CD4-positive, alpha-beta T cell treated with Interferon alpha-2 for 1 hour (primary cell): ENCODE data around the gene SAMM50.
"Not testable (repeated sequence)": the region's sequence is repeated elsewhere in the genome, so short reads cannot be mapped to it uniquely, and the experiment has no call there.

Source experiments
- DNase-seq, 2 donors: peaks; one replicate each; pipeline ENCODE4 v3.0.0-alpha.2; 2020 to 2022

Gene SAMM50

DNA sequence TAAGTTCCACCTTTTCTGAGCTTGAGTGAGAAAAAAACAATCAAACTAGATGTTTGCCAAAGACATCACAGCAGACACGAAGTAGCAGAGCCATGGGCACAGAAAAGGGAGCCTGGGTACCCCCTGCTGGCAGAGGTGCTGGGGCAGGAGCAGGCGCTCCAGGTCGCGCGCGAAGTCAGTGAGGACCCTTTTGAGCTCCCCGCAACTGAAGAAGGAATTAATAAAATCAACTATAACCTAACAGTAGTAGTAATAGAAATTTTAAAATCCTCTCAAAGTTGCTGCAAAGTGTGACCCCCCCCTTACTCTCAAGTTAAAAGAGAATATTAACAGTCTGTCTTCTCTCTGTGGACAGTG, 48.8 kb downstream of the SAMM50 start:
- DNase-seq: no peak

DNA sequence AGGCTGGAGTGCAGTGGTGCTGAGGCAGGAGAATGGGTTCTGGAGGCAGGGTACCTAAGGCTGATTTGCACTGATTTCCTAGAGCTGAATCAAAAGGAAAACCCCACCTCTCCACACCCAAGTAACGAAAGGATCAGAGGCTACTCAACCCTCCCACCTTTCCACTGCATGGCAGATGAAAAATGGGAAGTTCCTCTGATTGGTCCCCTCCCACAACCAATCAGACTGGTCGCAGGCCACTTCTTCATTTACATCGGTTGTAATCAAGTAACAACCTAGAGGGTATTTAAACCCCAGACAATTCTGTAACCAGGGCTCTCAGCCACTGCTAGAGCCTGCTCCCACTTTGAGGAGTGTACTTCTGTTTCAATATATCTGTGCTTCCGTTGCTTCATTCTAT, 50.3 kb downstream of the SAMM50 start:
- peak in 1 of 2 donors; percentile 26 for DNase-seq

DNA sequence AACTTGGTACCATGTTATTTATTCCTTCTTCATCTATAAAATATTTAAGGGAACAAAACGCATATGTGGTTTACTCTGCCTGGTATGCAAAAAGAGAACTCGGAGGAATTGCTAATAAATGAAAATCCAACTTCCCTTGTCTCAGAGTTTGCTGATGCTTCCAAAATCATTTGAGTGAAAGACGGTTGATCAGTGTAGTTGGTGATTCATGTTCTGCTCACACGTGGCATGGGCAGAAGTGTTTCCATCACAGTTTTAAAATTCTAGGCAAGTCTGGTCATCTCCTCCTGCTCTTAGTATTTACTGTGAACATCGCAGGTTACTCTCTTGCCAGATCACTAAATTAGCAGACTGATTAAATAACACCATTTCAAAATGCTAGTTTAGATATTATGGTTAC, 56.9 kb downstream of the SAMM50 start:
- no peak for DNase-seq

DNA sequence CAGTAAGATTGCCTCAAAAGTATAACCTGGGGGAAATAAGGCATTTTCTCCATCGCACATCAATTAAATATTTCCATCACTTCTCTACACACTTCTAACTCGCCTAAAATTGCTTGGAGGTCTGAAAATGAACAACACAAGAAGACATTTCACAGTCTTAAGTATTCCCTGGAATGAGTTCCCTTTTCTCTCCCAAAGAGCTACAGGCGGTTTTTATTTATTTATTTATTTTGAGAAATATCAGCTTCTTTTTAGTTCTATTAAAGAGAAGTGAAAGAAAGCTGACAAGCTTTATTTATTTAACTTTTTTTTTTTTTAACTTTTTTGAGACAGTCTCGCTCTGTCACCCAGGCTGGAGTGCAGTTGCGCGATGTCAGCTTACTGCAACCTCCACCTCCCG, 57.3 kb downstream of the SAMM50 start:
- no peak for DNase-seq

DNA sequence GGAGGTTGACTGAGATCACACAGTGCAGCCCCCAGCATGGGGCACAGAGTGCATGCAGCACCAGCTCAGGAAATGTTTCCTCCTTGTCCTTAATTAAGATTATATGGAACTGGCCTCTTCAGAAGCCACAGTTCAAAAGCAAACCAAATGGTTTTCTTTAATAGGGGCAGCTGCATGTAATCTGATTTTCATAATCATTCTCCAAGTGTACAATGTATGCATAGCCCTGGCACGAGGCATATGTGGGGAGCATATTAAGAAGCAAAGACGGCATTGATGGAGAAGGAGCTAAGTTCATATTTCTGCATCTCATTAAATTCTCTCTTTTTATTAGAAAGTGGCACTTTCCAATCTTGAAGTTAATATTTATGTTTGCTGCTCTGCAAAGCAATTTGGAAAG, 59.0 kb downstream of the SAMM50 start:
- DNase-seq: no peak

DNA sequence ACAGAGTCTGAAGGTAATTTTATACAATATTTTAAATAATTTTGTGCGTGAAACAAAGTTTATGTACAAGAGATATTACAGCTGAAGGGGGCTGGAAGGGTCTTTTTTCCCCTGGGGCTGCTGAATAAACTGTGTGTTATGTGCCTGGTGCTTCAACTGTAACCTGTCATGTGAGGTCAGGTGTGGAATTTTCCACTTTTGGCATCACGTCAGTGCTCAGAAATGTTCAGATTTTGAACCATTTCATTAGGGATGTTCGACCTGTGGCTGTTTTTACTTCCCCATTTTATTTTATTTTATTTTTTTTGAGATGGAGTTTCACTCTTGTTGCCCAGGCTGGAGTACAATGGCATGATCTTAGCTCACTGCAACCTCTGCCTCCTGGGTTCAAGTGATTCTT, 61.3 kb downstream of the SAMM50 start:
- not testable (repeated sequence) for DNase-seq

DNA sequence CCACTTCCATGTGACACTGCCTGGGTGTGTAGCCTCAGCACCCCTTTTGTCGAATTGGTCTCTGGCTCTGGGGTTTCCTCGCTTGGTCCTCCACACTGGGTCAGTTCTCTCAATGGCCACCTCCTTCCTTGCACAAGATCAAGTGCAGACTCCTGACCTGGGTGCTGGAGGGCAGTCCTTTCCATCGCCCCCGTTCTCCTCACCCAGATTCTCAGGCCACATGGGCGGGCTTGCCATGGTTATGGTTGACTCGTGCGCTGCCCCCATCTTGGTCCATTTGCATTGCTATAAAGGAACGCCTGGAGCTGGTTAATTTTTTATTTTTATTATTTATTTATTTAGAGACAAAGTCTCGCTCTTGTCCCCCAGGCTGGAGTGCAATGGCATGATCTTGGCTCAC, 63.4 kb downstream of the SAMM50 start:
- DNase-seq: no peak

DNA sequence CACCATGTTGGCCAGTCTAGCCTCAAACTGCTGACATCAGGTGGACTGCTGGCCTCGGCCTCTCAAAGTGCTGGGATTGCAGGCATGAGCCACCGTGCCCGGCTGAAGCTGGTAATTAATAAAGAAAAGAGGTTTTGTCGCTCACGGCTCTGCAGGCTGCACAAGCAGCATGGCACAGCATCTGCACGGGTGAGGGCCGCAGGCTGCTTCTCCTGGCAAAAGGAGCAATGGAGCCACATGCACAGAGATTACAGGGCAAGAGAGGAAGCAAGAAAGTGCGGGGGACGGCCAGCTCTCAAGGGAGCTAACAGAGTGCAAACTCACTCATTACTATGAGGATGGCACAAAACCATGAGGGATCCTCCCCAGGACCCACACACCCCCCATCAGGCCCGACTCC, 64.2 kb downstream of the SAMM50 start:
- no peak for DNase-seq

DNA sequence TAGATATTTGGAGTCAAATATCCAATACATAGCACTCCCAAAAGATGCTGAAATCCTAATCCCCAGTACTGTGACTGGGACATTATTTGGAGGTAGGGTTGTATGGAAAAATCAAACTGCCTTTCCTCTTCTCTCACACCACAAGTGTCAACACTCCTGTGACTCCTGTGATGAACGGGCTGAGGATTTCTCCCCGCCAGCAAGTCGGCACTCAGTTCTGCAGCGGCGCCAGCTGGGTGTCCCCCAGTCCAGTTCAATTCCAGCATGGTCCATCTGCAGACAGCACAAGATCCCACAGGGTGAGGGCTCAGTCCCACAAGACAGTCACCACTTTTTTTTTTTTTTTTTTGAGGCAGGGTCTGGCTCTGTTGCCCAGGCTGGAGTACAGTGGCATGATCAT, 64.6 kb downstream of the SAMM50 start:
- DNase-seq: no peak

DNA sequence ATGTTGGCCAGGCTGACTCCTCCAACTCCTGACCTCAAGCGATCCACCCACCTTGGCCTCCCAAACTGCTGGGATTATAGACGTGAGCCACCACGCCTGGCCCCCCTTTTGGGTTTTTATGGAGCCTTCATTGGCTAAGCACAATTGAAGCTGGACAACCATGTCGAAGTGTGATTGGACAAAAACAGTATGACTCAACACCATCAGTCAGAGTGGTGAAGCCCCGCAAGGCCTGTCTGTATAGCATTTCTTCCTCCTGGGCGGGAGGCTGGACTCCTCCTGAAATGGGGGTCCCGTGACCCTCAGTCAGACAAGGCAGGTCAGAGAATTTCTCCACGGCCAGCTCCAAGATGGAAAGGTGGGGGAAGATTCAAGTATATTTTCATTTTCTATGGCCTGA, 65.7 kb downstream of the SAMM50 start:
- no peak for DNase-seq

DNA sequence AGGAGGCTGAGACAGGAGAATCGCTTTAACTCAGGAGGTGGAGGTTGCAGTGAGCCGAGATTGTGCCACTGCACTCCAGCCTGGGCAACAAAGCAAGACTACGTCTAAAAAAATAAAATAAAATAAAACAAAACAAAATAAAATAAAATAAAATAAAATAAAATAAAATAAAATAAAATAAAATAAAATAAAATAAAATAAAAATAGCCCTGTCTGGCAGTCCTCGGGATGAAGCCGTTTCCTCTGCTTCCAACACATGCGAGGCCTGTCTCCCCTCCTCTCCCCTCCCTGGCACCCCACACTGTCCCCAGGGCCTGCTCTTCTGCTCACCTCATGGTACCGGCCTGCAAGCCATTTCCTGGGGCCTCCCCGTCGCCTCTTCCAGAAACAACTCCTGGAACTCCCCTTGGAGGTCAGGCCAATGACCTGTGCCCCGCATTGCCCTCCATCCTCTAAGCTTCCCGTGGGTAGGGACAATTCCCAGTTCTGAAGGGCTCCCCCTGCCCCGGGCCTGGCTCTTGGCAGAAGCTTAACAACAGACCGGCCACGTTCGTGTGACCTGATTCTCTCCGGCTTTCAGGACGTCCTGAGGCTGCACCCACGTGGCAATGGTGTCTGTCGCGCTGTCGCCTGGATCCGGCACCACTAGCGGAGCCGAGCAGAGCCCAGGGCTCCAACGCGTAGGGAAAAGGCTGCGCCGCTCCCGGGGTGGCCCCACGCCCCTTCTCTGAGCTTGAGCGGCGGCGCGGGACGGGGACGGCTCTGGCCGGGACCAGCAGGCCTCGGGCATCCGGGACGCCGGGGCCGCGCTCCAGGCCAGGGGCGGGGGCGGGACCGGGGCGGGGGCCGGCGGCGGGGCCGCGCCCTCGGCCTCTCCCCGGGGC, 68.4 kb downstream of the SAMM50 start:
- peak in 1 of 2 donors; percentile 22 for DNase-seq

DNA sequence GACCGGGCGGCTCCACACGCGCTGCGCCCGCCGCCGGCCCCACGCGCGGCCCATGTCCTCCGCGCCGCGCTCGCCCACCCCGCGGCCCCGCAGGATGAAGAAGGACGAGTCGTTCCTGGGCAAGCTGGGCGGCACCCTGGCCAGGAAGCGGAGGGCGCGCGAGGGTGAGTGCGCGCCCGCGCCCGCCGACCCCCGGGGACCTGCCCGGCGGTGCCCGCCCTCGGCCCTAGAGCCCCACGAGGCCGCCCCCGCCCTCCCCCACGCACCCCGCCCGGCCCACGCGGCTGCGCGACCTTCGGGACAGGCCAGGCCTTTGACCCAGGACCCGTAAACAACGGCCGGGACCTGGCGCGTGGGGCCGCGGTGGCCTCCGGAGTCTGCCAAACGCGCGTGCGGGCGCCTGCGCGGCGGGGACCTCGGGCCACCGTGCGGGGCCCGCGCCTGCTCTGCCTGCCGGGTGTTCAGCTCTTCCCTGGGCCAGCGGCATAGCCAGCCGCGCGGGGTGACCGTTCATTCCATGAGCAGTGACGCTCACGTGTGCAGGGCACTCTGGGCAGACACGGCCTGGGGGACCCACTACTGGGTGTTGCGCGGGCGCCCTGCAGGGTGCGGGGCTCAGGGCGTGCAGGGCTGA, 69.2 kb downstream of the SAMM50 start, which contains the start of gene PARVB:
Gene PARVB (plus strand): TSS at position 15 of the 634 bp plus-strand sequence. CDS start 38 bp downstream, at position 53.
- peak in 1 of 2 donors; percentile 43 for DNase-seq

DNA sequence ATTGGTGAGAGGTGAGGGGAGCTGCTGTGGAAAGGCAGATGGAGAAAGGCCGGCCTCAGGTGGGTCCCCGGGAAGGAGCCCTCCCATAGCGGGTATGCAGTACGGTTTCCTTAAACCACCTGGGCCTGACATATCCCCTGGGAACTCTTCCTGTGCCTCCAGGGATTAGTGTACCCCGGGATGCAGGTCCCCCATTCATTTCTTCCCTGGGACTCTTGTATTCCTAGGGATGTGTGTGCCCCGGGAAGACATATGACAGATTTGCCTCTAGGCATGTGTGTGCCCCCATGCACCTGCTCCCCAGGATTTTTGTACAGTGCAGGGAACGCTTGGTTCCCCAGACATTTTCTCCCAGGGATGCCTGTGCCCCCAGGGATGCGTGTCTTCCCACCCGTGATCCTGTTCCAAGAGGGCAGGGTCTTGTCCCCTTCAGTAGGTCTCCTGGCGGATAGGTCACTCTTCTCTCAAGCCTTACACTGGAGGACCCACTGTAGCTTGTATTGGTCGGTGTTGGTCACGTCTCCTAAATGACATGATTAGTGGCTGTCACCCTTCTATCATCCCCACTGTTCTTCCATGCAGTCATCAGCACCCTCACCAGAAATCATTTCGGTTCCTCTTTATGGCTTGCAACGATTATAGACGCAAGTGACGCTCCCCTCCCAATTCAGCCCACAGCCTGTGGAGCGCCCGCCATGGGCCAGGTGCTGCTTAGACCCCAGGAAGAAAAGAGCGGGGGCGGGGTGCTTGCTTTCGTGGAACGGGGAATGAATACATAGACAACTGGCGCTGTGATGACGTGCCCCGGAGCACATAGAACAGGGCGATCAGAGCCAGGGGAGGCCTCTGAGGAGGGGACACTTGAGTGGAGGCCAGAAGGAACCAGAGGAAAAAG, 70.2 kb downstream of the SAMM50 start:
- DNase-seq: peak; percentile 31 to 71

DNA sequence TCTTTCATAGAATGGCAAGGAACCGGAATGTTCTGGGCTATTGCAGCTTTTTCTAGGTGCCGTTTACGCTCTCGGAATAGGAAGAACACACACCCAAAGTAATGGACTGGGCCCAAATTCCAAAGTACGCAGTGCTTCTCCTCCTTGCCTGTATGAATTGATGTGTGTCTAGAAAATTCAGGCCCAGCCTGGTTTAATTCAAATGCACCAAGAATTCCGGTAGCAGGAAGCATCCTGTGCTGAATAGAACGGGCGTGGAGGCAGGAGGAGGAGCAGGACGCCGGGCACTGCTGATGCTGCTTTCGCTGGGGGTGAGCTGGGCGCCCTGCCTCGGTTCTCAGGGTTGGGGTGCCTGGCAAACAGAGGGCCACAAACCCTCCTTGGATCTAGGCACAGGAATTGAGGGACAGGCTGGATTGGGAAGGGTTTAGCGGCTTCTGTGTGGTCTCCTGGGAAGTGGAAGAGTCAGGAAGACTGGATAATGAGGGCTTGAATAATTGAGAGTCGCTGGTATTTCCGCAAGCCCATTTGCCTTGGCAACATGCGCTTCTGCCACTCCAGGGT, 70.9 kb downstream of the SAMM50 start:
- DNase-seq: no peak

DNA sequence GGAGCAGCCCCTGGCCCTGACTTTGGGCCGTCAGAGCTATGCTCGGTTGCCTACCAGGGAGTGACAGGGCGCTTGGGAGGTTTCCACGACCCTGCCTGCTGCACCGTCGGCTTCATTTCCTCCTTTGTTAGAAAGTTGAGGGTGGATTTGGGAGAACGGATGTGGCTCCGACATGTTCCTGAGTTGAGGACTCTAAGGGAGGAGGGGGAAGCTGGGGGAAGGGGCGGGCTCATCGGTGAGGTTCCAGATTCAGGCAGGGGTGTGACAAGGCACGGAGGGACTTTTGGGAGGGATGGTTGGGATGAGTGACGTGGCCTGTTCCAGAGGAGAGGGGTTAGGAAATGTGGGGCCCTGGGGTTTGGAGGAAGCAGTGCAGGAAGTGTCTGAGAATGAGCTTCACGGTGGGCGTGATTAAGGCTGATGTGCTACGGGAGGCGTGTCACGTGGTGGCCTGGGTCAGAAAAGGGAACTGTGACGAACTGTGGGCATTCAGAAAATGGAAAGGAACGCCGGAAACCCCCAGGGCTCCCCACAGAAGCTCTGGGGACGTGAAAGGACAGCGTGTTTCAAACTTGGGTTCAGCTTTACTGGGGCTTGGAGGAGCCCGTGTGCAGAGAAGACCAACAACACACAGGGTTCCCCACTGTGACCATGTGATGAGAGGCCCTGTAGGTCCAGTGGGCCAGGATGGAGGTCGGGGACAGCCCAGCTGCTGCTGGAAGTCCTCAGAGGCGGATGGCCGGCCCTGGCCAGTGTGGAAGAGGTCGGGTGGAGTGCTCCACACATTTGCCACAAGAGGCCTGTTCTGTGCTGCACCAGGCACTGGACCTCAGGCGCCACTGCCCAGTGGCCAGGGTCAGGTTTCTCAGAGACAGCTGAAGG, 71.6 kb downstream of the SAMM50 start:
- peak; percentile 88 for DNase-seq

DNA sequence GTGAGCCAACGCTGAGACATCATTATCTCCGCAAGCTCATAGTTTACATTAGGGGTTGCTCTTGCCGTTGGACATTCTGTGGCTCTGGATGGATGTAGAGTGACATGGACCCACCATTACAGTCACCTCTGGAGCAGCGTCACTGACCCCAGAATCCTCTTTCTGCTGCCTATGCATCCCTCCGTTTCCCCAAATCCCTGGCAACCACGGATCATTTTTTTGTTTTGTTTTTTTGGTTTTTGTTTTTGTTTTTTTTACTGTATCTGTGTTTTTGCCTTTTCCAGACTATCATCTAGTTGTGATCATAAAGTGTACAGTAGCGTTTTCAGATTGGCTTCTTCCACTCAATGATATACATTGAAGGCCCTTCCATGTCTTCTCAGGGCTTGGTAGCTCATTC, 72.8 kb downstream of the SAMM50 start:
- DNase-seq: no peak

DNA sequence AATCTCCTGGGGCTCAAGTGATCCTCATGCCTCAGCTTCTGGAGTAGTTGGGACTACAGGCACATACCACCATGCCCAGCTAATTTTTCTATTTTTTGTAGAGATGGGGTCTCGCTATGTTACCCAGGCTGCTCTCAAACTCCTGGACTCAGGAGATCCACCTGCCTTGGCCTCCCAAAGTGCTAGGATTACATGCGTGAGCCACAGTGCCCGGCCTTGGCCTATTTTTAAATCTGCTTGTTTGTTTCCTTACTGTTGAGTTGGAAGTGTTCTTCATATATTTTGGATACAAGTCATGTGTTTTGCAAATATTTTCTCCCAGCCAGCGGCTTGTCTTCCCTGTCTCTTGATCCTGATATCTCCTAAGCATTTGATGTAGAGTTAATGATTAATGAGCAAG, 73.8 kb downstream of the SAMM50 start:
- DNase-seq: no peak

DNA sequence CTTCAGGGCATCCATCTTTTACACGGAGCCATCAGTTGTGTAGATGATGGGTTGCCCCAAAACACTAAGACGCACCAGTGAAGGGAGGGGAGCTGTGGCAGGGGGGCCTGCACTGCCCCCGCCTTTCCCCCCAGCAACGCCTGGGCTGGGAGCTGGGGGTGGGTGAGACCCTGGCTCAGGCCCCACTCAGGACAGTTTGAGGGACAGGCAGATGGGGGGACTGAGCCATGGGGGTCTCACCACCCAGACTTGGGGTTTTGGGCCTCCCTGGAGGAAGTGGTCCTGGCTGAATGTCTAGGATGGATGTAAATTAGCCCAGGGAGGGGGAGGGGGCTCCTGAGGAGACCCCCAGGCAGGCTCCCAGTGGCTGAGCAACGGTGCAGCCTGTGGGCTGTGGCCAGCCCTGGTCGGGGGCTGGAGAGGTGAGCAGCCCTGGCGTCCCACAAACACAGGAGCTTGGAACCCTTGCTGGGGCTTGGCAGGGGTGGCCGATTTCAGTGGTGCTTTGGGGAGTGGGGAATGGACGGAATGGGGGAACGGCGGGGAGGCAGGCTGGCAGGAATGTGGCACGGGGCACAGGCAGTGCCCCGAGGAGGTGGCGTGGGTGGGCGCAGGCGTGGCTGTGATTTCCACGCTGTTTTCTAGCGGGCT, 74.9 kb downstream of the SAMM50 start:
- DNase-seq: no peak

DNA sequence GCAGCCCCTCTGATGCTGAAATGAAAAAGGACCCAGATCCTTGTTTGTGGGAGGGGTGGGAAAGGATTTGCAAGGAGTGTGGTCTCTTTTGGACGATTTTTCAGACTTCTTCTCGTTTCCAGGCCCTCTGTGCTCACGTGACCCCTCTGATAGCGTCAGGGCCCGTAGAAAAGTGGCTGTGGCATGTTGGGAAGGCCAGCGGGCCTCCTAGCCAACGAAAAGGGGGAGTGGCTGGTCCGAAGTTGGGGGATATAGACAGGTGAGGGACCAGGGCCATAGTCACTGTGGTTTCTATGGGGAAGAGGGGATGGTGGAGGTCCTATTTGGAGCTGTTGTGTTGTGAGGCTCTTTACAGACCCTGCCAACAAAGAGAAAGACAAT, 75.5 kb downstream of the SAMM50 start:
- no peak for DNase-seq

DNA sequence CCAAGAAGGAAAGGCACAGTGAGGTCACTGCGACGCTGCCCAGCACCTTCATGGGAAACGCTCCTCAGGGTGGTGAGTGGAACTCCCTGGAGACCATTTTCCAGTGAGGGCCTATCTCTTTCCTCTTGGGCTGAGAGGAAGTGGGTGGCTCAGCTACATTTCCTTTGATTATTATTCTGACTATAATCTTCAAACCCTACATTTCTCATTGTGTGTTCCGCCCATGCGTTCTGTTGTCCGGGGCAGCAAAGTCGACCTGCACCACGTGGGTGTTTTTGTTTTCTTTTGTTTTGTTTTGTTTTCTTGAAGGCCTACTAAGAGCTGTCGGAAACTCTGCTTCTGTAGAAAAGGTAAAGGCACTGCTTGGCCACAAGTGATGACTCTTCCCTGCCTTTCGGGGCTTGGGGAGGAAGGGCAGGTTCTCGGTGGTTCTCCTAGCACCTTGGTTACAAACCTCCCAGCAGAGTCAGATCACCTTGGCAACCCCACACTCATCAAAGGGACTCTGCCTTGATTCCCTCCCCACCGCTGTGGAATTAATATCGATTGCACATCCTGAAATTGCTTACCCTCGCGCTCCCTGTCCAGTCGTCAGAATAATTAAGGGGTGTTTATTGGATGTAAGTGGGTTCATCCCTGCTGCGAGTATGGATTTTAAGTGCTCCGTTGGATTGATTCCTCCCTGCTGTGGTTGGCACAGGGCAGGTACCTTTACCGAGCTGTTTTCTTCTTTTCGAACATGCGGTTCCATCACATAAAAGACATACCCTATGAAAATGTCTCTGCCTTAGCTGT, 76.1 kb downstream of the SAMM50 start:
- DNase-seq: peak in 1 of 2 donors; percentile 63
